Right lobe of liver (tissue), 4 donors: ENCODE results near the gene ANO7.

Experiments
- CTCF ChIP-seq, 4 donors: fragments of 200-600 bp in 3 of 4; fragments of 450-650 bp in 1 of 4; IDR thresholded peaks; one replicate each; pipeline versions ENCODE4 v1.5.1 to v1.8.0; 2016 to 2022; ENCODE audit warnings: antibody characterized with exemption in 4 of 4, mild to moderate bottlenecking in 2 of 4
- POLR2A ChIP-seq: fragments of 450-650 bp; IDR thresholded peaks from one replicate; pipeline ENCODE4 v1.6.1; 2017; ENCODE audit warnings: antibody characterized with exemption, mild to moderate bottlenecking
- donor health status: DM: no; HTN: no; CAD: no.
- donor health status: DM: no; HTN: no; CAD: no.
- donor health status: DM: no; HTN: yes; CAD: no.

DNA sequence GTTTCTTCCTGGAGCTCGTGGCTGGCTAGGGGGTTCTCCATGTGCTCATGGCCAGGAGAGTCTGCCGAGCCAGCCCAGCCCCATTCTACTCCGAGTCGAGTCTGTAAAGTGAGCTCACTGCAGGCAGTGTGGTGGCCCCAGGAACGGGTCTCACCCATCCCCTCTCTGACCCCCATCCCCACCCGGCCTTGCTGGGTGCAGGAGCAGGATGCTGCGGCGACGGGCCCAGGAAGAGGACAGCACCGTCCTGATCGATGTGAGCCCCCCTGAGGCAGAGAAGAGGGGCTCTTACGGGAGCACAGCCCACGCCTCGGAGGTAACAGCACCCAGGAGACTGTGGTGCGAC, 1.4 kb downstream of the ANO7 start:
- TF ChIP-seq CTCF (IDR thresholded peaks at IDR 0.05) = no peak
- no peak for TF ChIP-seq POLR2A
